ENCODE results near the gene FANCL.
"Not testable (repeated sequence)": the region's sequence is repeated elsewhere in the genome, so short reads cannot be mapped to it uniquely, and the experiment has no call there.

Gene FANCL

DNA sequence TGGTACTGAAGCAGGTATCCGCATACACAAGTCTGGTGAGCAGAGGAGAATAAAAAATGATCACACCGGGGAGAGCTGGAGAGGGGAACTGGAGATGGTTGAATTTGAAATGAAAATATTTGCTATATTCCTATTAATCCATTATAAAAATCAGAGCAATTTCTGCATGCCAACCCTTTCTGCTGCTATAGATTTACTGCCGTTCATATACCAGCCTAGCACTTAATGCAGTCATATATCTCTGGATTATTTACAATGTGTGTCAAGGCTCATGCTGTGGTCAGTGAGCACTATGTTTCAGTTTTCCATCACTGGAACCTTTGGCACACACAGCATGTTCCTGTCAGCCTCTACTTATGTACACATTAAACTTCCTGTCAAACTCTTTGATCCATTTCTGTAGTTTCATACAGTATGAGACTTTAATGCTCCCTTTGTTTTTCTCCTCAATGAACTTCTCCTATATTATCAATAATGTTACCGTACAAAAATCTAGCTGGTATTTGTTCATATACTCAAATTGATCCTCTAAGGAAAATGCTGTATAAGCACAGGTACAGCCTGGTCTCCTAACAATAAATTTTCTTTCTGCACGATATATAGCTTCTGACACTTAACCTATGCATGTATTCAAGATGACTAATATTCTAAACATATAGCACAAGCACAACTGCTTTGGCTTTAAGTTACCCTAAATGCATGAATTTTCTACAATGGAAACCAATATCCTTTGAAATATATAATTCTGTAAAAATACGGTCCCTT is 36.7 kb downstream of the FANCL start:
- no peak for DNase-seq (ENCODE audit: low spot score)

DNA sequence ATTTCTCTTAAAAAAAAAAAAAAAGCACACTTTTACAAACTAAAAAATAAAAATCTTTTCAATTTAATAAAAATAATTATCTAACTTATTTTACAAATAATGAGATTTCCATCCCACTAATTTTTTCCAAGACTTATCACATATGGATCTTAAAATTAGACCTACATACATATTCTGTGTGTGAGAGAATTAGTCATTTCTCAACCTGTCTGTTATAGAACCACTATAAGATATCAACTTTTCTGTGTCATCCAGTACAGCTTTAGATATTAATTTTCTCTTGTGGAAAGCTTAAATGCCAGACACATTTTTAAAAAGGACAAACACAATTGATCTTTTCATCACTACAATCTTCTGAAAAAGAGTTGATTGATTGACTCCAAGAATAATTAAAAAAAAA is 38.1 kb downstream of the FANCL start:
- DNase-seq (ENCODE audit: low spot score), result no peak

DNA sequence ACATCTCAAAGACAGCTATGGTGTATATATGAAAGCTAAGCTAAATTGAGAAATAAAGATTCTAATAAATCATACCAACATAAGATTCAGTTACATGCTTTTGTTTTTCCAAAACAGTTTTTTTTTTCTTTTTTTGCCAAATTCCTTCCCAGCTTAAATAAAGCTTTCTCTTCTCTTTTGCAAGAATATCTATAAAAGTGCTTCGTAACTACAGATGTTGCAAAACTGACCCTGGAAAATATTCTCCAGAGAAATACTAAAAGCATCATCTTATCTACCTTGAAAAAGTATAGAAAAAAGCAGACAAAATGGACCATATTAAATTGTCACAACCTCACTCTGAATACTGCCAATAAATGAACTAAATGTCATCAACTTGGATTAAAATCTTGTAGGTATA is 38.7 kb downstream of the FANCL start:
- no peak for DNase-seq (ENCODE audit: low spot score)

DNA sequence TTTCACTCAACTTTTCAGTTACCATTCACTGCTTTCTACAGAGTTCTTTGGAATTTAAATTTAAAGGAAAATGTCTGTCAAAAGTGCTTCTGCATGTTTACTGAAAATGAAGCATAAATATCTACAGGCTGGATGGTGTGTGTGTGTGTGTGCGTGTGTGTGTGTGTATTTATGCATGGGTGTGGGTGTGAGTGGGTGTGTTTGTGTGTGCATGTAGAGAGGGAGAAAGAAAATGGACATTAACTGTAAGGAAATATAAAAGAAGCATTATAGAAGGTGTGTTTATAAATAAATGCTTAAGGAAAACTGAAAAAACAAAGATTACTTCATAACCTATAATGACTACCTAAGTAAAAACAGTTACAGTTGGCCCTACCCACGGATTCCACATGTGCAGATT is 43.2 kb downstream of the FANCL start:
- no peak for DNase-seq (ENCODE audit: low spot score)

DNA sequence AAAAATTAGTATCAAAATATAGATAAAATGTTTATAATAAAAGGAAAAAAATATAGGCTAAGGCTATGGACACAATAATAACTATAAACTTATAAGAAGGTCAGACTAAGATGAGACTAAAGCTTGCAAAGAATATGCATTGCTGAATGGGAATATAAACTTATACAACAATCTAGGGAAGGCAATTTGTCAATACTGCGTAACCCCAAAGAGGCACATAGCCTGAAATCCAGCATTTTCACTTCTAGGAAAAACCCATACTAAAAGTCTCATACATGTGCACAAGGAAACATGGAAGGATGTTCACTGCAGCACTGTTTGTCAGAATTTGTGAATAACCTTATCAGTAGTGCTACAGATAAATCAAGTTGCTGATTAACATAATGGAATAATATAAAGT is 45.5 kb downstream of the FANCL start:
- no peak for DNase-seq (ENCODE audit: low spot score)

DNA sequence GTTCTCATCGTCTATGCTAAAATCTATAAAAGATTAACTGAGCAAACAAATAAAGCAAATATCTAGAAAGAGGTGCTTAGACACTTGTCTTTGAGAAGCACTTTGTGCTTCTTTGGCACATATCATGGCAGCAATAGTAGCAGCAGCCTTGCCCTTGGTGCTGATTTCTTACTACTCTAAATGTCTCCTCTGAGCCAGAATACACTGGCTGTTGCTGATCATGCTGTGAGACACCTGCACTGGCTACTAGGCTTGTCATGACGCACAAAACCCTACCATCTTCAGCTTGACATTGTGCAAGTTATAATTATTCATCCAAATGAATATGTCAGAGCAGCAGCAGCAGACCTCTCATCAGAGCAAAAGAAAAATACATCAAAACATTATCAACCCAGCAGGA is 46.7 kb downstream of the FANCL start:
- DNase-seq (ENCODE audit: low spot score), result no peak

DNA sequence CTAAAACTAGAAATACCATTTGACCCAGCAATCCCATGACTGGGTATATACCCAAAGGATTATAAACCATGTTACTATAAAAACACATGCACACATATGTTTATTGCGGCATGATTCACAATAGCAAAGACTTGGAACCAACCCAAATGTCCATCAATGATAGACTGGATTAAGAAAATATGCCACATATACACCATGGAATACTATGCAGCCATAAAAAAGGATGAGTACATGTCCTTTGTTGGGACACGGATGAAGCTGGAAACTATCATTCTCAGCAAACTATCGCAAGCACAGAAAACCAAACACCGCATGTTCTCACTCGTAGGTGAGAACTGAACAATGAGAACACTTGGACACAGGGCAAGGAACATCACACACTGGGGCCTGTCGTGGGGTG is 54.1 kb downstream of the FANCL start:
- not testable (repeated sequence) for DNase-seq (ENCODE audit: low spot score)

DNA sequence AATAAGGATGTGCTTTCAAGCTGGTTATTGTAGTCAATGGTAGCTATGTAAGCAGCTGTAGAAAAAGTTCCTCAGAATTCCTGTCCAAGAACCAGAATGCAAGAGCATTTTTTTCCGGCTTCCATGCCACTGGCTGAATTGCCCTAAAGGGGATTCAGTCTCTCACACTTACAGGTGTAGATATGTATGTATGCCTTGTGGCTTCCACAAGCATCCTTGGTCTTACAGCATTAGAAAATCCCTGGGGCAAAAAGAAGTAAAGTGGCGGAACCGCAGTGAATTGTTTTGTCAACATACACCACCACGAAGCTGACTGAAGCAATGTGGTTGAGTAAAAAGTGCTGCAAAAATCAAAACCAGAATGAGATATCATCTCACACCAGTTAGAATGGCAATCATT is 54.6 kb downstream of the FANCL start:
- no peak for DNase-seq (ENCODE audit: low spot score)

DNA sequence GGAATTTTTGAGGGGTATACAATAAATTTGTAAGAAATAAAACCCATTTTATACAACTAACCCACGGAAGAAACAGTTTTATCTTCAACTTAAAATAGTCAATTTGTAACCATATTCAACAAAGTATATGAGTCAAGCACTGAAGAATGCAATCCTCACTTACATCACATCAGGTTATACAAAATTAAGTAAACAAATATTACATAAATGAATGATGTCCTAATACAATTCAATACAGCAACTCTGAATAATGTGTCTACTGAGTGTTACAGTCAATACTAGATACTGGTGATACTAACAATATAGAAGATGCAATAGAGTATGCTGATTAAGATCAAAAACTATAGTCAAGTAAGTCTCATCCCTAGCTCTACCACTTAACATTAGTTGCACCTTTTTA is 58.6 kb downstream of the FANCL start:
- DNase-seq (ENCODE audit: low spot score), result no peak

DNA sequence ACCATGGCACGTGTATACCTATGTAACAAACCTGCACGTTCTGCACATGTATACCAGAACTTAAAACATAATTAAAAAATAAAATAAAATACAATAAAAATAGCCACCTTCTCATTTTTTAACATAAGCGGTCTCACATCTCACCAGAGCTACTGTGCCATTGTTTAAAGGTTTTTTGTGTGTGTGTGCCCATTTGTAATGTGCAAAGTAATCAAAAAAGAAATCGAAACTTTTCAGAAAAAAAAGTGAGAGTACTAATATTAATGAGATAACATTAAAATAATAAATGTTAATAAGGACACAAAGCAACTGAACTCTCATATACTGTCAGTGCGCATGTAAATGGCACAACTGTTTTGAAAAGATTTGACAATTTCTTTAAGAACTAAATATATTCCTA is 60.5 kb downstream of the FANCL start:
- DNase-seq (ENCODE audit: low spot score), result no peak

DNA sequence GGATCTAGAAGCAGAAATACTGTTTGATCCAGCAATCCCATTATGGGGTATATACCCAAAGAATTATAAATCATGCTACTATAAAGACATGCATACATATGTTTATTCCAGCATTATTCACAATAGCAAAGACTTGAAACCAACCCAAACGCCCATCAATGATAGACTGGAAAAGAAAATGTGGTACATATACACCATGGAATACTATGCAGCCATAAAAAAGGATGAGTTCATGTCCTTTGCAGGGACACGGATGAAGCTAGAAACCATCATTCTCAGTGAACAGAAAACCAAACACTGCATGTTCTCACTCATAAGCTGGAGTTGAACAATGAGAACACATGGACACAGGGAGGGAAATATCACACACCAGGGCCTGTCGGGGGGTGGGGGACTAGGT is 61.0 kb downstream of the FANCL start:
- not testable (repeated sequence) for DNase-seq (ENCODE audit: low spot score)

DNA sequence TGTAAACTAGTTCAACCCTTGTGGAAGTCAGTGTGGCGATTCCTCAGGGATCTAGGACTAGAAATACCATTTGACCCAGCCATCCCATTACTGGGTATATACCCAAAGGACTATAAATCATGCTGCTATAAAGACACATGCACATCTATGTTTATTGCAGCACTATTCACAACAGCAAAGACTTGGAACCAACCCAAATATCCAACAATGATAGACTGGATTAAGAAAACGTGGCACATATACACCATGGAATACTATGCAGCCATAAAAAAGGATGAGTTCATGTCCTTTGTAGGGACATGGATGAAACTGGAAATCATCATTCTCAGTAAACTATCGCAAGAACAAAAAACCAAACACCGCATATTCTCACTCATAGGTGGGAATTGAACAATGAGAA is 63.9 kb downstream of the FANCL start:
- not testable (repeated sequence) for DNase-seq (ENCODE audit: low spot score)

DNA sequence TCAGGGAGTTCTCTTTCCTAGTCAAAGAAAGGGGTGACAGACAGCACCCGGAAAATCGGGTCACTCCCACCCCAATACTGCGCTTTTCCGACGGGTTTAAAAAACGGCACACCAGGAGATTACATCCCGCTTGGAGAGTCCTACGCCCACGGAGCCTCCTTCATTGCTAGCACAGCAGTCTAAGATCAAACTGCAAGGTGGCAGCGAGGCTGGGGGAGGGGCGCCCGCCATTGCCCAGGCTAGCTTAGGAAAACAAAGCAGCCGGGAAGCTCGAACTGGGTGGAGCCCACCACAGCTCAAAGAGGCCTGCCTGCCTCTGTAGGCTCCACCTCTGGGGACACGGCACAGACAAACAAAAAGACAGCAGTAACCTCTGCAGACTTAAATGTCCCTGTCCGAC is 69.3 kb downstream of the FANCL start:
- not testable (repeated sequence) for DNase-seq (ENCODE audit: low spot score)

DNA sequence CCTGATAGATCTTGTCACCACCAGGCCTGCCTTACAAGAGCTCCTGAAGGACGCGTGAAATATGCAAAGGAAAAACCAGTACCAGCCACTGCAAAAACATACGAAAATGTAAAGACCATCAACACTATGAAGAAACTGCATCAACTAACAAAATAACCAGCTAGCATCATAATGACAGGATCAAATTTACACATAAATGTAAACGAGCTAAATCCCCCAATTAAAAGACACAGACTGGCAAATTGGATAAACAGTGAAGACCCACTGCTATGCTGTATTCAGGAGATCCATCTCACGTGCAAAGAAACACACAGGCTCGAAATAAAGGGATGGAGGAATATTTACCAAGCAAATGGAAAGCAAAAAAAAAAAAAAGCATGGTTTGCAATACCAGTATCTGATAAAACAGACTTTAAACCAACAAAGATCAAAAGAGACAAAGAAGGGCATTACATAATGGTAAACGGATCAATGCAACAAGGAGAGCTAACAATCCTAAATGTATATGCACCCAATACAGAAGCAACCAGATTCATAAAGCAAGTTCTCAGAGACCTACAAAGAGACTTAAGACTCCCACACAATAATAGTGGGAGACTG is 70.7 kb downstream of the FANCL start:
- DNase-seq (ENCODE audit: low spot score), result not testable (repeated sequence)

DNA sequence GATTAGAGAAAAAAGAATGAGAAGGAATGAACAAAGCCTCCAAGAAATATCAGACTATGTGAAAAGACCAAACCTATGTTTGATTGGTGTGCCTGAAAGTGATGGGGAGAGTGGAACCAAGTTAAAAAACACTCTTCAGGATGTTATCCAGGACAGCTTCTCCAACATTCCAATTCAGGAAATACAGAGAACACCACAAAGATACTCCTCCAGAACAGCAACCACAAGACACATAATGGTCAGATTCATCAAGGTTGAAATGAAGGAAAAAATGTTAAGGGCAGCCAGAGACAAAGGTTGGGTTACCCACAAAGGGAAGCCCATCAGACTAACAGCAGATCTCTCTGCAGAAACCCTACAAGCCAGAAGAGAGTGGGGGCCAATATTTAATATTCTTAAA is 71.3 kb downstream of the FANCL start:
- not testable (repeated sequence) for DNase-seq (ENCODE audit: low spot score)

DNA sequence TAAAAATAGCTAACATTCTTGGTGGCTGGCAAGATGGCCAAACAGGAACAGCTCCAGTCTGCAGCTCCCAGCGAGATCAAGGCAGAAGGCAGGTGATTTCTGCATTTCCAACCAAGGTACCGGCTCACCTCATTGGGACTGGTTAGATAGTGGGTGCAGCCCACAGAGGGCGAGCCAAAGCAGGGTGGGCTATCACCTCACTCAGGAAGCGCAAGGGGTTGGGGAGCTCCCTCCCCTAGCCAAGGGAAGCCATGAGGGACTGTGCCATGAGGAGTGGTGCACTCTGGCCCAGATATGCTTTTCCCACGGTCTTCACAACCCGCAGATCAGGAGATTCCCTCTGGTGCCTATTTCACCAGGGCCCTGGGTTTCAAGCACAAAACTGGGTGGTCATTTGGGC is 73.0 kb downstream of the FANCL start:
- DNase-seq (ENCODE audit: low spot score), result not testable (repeated sequence)

DNA sequence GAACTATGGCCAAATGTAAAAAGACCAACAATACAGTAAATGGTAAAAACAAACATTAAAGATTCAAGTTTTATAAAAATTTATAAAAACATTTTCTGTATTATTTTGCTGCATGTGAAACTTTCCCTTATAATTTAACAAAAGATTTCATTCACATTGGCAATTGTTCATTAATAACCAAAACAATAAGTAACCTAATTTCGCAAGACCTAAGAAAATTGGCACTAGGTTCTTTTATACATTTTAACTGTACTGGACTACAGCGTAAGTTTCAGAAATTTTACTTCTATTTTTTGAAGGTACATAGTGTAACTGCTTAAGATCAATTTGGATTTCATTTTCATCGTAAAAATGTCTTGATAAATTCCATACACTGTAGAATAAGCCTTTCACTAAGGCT is 77.2 kb downstream of the FANCL start:
- no peak for DNase-seq (ENCODE audit: low spot score)

DNA sequence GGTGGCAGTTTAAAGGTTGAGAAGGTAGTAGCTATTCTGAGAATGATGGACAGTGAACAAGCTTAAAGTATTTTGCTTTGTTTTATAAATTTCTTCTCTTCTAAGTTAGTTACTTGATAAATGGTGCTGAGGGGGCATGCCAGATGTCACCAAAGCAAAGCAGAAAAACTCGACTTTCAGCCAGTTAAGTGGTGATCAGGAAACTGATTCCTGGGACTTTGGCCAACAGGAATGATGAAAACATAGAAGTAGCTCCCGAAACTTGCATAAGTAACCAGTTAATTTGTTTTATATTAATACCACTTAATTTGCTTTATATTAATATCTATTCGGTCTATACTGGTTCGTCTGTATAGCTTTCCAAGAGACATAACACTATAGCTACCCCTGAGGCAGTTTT is 82.6 kb downstream of the FANCL start:
- no peak for DNase-seq (ENCODE audit: low spot score)

DNA sequence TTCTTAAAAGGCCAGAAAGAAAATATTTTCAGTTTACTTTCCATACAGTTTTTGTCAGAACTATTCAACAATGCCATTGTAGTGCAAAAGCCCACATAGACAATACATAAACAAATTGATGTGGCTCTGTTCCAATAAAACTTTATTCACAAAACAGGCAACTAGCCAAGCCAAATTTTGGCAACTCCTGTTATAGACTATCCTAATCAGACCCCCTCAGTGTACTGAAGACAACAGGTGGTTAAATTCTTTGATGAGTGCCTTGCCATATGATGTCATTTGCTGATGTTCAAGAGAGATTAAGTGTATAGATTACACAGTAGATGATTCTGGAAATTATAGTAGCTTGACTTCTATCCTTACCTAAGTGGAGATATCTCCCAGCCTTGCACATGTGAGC is 83.4 kb downstream of the FANCL start:
- no peak for DNase-seq (ENCODE audit: low spot score)

DNA sequence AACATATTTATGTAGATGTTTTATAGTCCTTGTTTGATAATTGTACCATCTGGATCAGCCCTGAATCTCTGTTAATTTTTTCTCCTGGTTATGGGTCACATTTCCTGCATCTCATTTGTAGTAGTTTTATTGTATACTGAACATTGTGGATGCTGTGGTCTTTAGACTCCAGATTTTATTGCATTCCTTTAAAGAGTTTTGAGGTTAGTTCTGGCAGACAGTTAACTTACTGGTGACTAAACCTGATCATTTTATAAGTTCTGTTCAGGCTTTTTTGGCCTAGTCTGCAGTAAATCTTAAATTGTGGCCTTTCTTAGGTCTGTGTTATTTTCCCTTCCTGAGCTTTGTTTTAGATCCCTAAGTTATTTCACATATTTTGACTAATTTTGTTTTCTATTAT is 84.3 kb downstream of the FANCL start:
- DNase-seq (ENCODE audit: low spot score), result no peak

DNA sequence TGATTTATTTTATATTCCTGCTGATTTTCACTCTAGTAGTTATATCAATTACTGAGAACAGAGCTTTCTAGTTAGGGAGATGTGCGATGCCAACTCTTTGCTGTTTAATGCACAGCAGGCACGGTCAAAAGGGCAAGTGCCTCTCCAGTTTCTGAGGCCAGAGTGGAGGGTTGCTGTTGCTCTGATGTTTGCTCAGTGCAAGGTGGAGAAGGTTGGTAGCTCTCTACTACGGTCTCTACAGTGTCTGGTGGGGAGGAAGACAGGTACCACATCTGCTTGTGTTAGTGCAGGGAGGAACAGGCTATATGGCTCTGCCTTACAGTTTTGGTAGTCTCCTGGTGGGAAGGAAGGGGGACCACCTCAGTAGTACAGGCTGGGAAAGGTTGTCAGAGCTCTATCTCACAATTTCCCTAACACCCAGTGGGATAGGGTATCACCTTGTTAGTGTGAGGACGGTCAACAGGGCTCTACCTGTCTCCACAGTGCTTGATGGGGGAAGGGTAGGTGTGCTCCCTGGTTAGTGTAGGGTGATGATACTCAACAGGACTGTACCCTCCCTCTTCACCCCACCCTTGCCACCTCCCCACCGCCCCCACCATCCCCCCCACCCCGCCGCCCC is 85.9 kb downstream of the FANCL start:
- no peak for DNase-seq (ENCODE audit: low spot score)

DNA sequence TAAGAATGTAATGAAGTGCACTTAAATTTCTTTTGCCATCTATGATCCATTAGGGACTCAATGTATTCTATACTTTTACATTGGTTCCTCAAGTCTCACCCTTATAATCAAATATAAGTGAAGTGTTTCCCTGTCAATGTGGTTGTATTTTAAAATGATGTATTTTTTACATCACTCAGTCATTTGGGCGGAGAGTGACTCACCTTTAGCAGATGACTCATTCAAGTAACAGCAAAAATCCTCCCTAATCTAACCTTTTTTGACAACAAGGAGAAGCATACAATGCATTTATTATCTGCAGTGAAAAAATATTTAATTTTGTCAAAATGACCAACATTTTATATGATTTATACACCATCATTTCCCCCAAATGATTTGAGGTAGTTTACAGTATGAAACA is 94.4 kb downstream of the FANCL start:
- peak; percentile 31 for DNase-seq (ENCODE audit: low spot score)

DNA sequence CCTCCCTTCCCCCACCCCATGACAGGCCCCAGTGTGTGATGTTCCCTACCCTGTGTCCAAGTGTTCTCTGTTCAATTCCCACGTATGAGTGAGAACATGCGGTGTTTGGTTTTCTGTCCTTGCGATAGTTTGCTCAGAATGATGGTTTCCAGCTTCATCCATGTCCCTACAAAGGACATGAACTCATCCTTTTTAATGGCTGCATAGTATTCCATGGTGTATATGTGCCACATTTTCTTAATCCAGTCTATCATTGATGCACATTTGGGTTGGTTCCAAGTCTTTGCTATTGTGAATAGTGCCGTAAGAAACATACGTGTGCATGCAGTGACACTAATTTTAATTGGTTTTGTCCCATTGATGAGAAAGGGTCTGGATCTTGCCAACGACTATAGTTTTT is 95.4 kb downstream of the FANCL start:
- DNase-seq (ENCODE audit: low spot score), result not testable (repeated sequence)

Data from kidney capillary endothelial cell (primary cell).